Measurements from ENCODE around the gene APOA5. TPM values are rescaled to one million over a fixed set of nuclear protein-coding genes. Genes with fewer than 3 reads are reported as not detected.

Gene APOA5
- total RNA-seq, 1 donor from 2014 or later: not detected

GRCh38 chr11:116740741-116741140 lies 50.9 kb downstream of the APOA5 start:
- DNase-seq: no peak
- no peaks in the 10 kb centered on the region for H3K27me3 ChIP-seq (ENCODE audit: low read depth)
- H3K27ac ChIP-seq (replicated peaks): no peak overlapping the region
- intact Hi-C loops (cut with micrococcal nuclease): no loop called here
- TF ChIP-seq CTCF (IDR thresholded peaks at IDR 0.05; ENCODE audit: borderline replicate concordance): no peak
- H3K36me3 ChIP-seq: peaks cover 4% of the 10 kb centered on the region
- H3K4me3 ChIP-seq: no peak overlapping the region
- H3K4me1 ChIP-seq: no peaks in the 10 kb centered on the region
- no peaks in the 10 kb centered on the region for H3K9me3 ChIP-seq (replicated peaks)

Other genes starting within 250 kb of the APOA5 start
- 7.1 TPM for gene BUD13, start 18.9 kb downstream of the APOA5 start, total RNA-seq
- 26.4 TPM for gene ZPR1, start 3.9 kb downstream of the APOA5 start, total RNA-seq
- not detected for gene APOA4, start 31.4 kb upstream of the APOA5 start, total RNA-seq
- not detected for gene APOC3, start 38.0 kb upstream of the APOA5 start, total RNA-seq
- 62.6 TPM for gene APOA1, start 45.7 kb upstream of the APOA5 start, total RNA-seq

Data from left ventricle myocardium inferior (tissue), 1 donor.